GM19324 (cell line): ENCODE measurements around the gene ALG11.
"Not testable (repeated sequence)": the region's sequence is repeated elsewhere in the genome, so short reads cannot be mapped to it uniquely, and the experiment has no call there.

Experiments
- ATAC-seq: cut with Tn5 transposase; IDR thresholded peaks from one replicate; pipeline ENCODE4 v1.9.1; 2021; ENCODE audit warnings: mild to moderate bottlenecking, moderate library complexity; ENCODE audit not compliant: unreplicated experiment, low FRiP score

ALG11 gene, protein sequence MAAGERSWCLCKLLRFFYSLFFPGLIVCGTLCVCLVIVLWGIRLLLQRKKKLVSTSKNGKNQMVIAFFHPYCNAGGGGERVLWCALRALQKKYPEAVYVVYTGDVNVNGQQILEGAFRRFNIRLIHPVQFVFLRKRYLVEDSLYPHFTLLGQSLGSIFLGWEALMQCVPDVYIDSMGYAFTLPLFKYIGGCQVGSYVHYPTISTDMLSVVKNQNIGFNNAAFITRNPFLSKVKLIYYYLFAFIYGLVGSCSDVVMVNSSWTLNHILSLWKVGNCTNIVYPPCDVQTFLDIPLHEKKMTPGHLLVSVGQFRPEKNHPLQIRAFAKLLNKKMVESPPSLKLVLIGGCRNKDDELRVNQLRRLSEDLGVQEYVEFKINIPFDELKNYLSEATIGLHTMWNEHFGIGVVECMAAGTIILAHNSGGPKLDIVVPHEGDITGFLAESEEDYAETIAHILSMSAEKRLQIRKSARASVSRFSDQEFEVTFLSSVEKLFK

DNA sequence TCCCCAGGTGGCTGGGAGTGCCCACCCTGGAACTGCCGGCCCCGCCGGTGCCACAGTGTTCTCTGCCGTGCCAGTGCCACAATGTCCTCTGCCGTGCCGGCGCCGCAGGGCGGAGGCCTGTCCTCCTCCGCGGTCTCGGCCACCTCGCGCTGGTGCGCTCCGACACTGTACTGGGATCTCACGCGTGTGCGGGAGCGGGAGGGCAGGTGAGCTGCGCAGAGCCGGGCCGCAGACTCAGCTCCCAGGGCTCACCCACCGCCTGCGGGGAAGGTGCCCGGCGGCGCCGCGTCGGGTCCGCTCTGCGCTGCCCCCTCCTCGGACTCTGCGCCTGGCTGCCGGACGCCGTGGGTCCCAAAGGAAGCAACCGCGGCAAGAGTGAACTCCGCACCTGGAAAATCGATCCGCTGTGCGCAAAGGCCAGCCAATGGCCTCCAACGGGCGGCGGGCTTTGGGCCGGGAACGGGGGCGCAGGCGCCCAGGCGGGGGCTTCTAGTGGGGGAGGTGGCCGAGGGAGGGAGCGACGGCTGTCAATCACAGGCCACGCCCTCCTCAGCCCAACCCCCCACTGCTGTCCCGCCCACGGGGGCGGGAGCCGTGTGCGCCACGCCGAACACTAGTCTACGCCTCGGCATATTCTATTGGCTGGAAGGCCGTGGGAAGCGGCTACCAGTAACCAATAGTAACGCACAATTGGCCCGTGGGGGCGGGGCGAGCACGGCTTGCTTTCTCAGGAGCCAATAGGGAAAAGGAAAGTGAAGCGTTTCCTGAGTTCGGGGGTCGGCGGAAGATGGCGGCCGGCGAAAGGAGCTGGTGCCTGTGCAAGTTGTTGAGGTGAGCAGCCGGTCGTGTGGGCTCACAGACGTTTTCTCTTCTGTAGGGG, at the start of gene ALG11:
ALG11 (plus strand) TSS at position 767 of the 880 bp plus-strand sequence; CDS start at position 788, 21 bp downstream.
- ATAC-seq = peak; percentile 100

DNA sequence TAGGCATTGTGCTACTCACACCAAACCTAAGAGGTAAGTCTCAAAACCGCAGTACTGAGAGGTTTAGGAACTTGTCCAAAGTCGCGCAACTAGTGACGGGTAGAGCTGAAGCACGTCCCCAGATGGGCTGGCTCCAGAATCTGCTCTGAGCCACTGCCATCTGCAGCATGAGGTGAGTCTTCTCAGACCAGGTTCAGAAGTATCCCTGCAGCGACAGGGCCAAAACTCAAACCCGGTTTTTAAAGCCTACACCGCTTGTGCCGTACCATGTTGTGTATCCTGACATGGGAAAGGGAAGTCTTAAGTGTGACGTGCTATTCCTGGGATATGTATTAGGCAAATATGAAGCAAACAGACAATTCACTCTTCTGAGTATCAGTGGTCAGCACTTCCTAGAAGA, 46.0 kb upstream of the ALG11 start:
- no peak for ATAC-seq

DNA sequence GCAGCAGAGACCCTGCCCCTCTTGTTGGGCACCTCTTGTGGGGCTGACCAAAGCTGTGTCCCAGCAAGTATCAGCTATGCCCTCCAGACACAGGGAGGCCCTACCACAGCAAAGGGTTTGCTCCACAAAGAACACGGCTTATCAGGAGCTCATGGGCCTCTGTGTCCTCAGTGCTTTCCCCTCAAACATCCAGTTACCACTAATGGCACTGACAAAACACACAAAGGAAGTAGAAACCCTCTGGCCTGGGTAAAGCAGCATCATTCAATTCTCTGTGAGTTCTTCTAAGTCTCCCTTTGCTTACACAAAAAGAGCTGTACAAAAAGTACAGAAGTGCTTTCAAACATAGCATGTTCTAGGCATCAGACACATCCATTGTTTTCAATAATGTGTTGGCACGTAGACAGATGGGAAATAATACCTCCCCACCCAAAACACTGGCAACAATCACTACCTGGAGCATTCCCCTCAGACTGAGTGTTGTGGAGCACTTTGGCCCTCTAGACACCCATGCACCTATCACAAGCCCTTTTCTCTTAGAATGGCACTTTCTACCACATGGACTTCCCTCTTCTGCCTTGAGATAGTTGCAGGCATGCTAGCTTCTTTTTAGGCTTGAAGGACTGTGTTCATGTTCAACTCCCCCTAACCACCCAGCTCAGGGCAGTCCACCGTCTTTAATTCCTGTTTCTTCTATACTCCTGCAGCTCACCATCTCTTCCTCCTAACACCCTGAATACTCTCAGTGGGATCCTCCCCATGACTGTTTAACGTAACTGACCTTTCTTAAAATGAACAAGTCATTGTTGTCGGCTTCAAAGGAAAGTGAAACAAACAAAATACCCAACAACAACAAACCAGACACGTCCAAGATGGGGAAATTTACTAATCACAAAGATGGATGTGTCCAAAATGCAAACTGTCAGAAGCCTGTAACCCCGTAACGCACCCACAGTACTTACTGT, 44.4 kb upstream of the ALG11 start:
- no peak for ATAC-seq

DNA sequence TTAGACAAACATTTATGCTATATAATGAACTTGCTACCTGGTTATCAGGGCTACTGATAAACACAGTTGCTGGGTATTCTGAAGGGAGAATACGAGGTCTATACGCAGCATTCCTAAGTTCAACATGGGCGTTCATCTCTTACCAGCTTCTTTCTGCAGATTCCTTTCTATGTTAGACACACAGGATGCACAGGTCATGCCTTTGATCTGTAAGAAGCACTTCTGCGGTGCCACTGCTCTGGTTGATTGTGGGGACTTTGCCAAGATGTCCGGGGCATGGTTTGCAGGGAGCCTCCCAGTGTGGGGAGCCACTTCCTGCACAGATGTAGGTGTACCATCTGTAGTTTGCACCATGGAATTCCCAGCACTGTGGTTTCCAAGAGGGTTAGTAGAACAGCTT, 41.8 kb upstream of the ALG11 start:
- no peak for ATAC-seq

DNA sequence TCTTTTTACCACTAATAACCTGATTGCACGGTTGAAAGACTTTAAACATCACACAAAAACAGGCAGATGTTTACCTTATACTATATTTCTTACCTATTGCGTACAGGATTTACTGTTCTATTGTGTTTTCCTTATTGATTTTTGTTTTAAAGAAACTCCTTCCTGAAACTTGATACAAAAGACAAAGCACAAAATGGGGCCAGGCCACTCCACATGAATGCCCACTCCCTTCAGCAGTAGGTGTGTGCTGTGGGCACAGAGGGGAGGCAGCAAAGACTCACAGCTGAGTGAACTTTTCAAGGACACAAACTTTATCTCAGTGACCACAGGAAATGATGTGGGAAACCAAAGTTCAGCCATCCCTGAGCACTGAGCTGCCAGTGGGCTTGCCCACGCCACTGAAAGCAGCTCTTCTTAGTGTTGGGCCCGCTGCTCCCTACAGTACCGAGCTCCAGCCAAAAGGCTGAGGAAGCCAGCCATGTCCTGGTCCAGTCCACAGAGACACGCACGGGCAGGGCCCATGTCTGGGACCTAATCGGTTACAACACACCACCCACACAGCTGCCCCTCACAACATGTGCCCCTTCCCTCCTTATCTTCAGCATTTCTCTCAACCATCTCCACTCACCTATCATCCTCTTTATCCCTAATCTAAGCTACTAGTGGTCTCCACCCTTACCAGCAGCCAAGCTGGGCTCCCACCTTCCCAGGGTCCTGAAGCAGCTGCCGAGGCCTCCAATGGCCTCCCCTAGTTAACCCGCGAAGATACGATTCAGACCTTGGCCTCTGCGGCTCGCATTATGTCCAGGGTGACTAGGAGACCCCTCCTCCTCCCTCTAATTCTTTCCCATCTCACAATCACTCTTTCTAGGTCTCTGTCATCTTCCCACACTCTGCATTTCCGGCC, 40.4 kb upstream of the ALG11 start:
- no peak for ATAC-seq

DNA sequence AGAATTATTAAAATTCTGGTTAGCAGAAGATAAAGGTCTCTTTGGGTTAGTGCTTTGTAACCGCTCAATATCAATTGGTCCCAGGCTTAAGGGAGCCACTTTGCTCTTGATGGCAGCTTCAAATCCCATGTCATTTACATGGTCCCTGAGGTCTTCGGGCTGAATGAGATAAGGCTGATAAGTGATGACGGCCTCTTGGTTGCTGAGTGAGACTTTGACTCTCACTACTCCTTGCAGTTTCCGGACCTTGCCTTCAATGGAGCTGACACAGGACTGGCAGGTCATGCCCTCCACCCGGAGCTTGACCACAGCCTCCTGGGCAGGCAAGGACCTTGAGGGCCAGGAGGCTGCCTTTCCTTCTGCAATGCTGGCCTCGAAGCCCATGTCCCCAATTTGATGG, 37.7 kb upstream of the ALG11 start:
- ATAC-seq = no peak

DNA sequence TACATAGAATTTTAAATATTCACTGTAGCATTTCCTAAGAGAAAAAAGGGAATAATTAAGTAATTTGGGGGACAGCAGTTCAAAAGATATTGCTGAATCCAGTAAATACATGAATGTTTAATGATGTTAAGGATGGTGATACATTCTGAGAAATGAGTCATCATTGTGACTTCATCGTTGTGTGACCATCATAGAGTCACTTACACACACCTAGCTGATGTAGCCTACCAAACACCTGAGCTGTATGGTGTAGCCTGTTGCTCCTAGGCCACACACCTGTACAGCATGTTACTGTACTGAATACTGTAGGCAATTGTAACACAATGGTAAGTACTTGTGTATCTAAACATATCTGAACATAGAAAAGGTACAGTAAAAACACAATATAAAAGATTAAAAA, 35.8 kb upstream of the ALG11 start:
- ATAC-seq = no peak

DNA sequence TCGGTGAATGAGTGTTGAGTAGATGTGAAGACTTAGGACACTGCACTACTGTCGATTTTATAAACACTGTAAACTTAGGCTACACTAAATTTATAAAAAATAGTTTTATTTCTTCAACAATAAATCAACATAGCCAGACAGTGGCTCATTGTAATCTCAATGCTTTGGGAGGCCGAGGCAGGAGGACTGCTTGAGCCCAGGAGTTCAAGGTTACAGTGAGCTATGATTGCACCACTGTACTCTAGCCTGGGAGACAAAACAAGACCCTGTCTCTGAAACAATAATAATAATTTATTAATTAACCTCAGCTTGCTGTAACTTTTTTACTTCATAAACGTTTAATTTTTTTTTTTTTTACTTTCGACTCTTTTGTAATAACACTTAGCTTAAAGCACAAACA, 35.3 kb upstream of the ALG11 start:
- no peak for ATAC-seq

DNA sequence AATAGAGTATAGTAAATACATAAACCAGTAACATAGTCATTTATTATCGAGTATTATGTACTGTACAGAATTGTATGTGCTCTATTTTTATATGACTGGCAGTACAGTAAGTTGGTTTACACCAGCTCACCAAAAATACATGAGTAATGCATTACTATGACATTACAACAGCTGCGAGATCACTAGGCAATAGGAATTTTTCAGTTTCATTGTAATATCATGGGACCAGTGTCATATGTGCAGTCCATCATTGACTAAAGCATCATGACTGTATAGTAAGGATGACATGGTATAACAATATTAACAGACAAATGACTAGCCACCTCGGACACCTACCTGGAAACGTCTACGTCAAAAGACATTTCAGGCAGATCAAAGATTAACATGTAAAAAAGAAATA, 34.6 kb upstream of the ALG11 start:
- no peak for ATAC-seq

DNA sequence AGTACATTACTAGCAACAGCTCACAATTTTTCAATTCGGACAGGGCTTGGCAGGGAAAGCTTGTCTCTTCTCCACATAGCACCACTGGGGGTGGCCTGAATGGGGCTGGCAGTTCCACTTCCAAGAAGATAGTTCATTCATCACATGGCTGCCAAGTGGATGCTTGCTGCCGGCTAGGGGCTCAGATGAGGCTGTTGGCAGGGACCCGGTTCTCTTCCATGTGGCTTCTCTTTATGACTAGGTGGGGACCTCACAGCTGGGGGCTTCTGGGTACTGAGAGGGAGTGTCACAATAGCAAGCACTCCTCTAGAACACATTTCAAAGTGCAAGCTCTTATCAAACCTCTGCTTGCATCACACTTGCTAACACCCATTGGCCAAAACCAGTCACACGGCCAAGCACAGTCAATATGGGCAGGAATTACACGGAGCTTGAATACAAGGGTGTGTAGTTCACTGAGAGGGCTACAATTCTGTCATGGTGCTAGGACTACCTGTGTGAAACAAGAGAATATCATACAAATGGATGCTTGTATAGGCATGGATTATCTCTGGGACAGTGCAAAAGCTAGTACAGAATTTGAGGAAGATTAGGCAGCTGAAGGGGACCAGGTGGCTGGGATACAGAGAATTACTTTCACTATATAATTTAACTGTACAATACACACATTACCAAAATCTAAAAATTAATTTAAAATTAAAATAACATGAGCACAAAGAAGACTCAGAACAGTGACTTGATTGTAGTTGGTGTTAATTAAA, 33.2 kb upstream of the ALG11 start:
- ATAC-seq = no peak

DNA sequence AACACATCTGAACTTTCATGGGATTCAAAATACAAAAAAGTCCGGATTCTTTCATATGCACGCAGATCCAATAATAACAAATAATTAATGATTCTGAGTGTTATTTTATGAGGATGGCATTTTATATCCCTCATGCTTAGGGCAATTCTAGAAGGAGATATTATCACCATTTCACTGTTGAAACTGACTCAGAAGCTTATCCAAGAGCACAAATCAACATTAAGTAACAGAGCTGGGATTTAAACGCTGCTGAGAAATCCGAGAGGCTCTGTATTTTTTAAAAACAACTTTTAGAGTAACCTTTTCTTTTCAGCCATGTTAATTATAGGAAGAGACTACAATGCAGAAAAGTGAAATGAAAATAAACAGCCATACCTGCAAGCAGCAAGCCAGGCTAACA, 31.3 kb upstream of the ALG11 start:
- ATAC-seq = no peak

DNA sequence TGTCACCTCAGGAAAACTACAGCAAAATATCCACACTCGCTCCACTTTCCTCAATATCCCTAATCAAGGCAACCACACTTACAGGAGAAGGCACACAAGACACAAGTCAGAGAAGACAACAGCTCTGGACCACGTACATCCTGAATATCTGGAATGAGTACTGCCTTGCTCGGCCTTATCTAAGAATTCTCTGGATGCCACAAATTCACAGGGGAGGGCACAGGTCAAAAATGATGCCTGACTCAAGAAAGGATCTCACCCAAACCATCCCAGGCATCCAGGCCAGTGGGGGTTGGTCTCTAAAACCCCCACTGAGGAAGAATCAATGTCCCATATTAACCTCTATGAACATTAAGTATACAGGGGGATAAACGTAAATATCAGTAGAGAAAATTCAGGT, 30.8 kb upstream of the ALG11 start:
- ATAC-seq = no peak

DNA sequence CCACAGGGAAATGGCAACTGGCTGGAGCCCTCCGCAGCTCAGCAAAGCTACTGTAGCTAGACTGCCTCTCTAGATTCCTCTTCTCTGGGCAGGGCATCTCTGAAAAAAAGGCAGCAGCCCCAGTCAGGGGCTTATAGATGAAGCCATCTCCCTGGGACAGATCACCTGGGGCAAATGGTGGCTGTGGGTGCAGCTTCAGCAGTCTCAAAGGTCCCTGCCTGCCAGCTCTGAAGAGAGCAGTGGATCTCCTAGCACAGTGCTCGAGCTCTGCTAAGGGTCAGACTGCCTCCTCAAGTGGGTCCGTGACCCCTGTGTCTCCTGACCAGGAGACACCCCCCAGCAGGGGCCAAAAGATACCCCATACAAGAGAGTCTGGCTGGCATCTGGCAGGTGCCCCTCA, 28.9 kb upstream of the ALG11 start:
- ATAC-seq = not testable (repeated sequence)

DNA sequence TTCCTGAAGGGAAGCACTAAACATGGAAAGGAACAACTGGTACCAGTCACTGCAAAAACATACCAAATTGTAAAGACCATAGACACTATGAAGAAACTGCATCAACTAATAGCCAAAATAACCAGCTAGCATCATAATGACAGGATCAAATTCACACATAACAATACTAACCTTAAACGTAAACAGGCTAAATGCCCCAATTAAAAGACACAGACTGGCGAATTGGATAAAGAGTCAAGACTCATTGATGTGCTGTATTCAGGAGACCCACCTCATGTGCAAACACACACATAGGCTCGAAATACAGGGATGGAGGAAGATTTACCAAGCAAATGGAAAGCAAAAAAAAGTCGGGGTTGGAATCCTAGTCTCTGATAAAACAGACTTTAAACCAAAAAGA, 27.3 kb upstream of the ALG11 start:
- not testable (repeated sequence) for ATAC-seq

DNA sequence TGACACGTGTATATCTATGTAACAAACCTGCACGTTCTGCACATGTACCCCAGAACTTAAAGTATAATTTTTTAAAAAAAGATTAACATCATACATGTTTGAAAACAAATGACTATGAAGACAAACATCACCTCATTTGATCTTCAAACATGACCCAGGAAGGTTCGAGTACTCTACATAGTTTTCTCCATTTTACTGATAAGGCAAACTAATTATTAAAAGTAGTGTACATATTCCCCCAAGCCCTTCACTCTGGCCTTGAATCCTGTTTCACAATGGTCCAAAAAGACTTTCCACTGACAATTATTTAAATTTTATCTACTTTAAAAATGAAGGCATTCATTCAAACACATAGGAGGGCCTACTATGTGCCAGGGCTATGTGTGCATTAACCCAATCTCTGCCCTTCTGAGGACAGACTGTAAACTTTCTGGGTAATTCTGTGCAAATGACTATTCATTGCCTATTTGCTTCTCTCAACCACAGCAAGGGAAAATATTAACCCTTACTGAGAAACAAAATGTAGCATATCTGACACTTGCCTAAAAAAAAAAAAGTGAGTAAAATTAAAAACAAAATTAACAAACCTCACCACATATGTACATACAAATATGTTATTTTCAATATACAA, 23.1 kb upstream of the ALG11 start:
- ATAC-seq = no peak

DNA sequence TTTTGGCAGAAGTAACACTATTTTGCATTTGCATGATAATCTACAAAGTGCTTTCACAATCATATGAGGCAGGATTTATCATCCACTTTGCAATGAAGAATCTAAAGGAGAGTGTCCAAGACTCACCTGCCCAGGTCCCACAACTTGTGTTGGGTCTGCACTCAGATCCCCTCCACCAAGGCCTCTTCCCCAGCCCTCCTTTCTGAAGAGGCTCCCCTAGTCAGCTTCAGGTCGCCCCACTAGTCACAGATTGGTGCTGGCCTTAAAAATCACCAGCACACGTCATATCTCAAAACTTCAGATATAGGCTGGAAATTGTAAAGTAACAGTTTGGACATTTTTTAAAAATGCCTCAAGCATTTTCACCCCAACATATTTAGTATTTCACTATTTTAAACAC, 18.5 kb upstream of the ALG11 start:
- no peak for ATAC-seq

DNA sequence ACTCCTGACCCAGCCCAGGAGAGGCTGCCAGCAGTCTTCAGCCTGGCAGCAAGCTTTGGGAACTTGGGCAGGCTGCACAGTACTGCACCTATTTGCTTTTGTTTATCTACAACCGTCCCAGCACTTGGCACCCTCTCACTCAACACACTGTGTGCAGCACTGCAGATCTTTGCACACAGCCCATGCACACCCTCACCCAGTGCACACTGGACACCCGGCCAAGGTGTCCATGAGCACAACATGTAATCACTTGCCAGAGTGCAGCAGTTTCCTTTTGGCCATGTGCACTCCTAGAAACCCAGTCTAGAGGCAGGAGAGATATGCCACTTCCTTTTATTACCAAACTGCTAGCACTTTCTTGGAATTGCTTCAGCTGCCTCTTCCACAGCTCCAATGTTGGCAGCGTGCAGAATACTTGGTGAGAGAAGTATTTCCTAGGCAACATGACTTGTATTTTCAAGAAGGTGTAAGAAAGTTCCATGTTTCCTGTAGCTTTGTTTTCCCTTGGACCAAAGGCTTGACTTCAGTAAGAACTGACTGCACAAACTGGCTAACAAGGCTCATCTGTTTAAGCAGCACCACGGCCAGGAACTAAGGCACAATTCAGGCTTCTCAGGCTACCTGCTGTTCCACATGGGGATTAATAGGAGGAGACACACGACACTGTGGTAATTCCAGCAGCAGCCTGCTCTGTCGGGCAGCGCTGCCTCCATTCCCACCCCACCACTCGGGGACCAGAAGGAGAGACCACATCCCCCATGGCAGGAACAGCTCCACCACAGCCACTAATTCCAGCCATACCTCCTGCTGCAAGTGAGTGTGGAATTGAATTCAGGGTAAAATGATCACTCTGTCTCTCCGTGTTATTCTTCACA, 16.3 kb upstream of the ALG11 start:
- ATAC-seq = no peak
